CD4-positive, alpha-beta T cell treated with Interleukin-1 beta for 1 hour (primary cell): ENCODE data around the gene RNF130.
A peak's percentile ranks its signal among the peaks of the same experiment; 100 is the strongest.

ENCODE experiments used
- DNase-seq, 2 donors: peaks; one replicate each; pipeline ENCODE4 v3.0.0-alpha.2; 2020 to 2022

The RNF130 gene

DNA sequence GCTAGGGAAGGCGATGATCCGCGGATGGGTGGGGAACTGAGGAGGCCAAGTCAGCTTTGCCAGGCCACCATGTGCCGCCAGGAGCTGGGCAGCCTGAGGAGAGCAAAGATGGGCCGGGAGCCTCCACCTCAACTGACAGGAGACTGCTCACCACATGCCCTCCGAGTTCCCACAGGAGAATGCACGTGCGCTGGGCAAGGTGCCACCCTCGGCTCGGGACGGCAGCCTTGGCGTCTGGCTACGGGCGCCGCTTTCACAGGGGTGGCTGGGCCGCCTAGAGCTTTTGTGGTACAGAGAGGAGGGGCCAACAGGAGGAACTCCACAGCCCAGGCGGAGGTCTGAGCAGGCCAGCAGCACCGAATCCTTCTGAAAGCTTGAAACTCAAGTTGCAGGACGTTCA, 158.6 kb downstream of the RNF130 start:
- DNase-seq, result no peak

GRCh38 chr5:179912386-179912785, 159.2 kb downstream of the RNF130 start:
- no peak for DNase-seq

DNA sequence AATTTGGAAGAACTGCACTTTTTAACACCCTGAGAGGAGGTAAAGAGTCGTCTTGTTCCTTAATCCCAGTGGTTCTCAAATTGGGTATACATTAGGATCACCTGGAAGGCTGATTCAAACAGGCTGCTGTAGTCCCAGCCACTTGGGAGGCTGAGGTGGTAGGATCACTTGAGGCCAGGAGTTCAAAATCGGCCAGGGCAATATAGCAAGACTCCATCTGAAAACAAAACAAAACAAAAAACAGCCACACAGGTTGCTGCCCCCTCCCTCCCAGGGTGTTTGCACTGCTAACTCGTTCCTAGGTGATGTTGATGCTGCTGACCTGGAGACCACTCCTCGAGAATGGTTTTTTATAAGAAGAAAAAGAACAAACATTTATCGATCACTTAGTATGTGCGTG, 162.3 kb downstream of the RNF130 start:
- no peak for DNase-seq

- no peak for DNase-seq
Measured at GRCh38 chr5:179908528-179908927, 163.0 kb downstream of the RNF130 start.

GRCh38 chr5:179907556-179908324, 163.8 kb downstream of the RNF130 start, which contains the start of gene TBC1D9B:
TSS of gene TBC1D9B (minus strand) at chr5:179907897. CDS start at chr5:179907821, 76 bp downstream.
- peak; percentile 81 to 83 for DNase-seq

DNA sequence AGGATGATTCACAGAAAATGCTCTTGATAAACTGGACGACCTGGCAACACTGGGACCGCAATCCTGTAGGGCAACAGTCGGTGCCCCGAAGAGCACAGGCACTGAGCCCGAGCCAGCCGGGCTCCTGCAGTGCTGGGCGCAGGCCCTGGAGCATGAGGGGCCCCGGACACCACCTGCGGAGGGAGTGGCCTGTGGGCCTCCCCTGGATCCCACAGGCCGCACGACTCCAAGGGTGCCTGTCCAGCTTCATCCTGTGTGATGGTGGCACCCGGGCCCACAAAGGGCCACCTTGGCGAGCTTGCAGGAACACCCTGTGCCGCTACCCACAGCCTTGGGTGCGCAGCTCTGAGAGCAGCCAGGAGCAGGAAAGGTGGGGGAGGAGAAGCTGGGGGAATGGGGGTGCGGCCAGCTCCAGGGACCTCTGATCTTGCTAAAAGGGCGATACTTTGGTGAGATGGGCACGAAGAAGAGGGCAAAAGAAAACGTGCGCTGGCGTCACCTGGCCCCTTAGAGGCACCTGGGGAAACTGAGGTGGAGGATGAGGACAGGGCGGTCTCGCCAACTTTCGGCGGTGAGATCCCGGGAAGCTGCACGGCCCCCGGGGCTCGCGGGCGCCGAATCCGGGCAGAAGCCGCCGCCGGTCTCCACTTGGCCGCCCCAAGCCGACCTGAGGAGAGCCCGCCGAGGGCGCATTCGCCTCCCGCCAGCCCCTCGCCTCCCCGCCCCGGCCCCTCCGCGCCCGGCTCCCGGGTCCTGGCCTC, 164.6 kb downstream of the RNF130 start:
- DNase-seq, result peak in 1 of 2 donors; percentile 10

GRCh38 chr5:179906294-179906794, 165.2 kb downstream of the RNF130 start:
- no peak for DNase-seq

DNA sequence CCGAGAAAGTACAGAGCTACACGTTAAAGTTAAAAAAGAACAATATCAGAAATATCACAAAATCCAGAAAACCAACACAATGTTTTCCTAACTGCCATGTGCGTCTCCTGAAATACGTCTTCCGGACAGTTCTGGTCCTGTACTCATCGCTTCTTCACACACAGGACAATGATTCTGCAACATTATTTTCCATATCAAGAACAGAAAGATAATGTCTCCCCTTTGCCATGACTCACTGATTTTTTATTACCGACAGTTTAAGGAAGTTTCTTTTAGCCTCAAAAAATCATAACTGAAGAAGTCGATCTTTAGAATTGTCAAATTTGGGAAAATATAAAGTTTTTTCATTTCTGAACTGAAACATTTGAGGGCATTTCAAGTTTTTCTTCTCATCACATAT, 166.4 kb downstream of the RNF130 start:
- no peak for DNase-seq
